Loucy (cell line): ENCODE data around the gene TACC3.

Source experiments
- CTCF ChIP-seq: fragments of 200-600 bp; sonication (generic); conservative IDR thresholded peaks from 2 replicates; pipeline ENCODE4 v1.5.1; 2014; ENCODE audit warnings: mild to moderate bottlenecking, antibody characterized with exemption, low read length
- EZH2phosphoT487 ChIP-seq: fragments of 200-600 bp; IDR thresholded peaks from 2 replicates; pipeline ENCODE4 v1.6.1; 2018; ENCODE audit warnings: antibody characterized with exemption, mild to moderate bottlenecking, moderate library complexity, borderline replicate concordance

GRCh38 chr4:1770791-1771231 lies 49.5 kb downstream of the TACC3 start:
- no peak for TF ChIP-seq CTCF
- TF ChIP-seq EZH2phosphoT487: no peak
